WTC11 (cell line): Measurements from ENCODE around the gene TEX51. TPM values are rescaled to one million over a fixed set of nuclear protein-coding genes. Genes with fewer than 3 reads are reported as not detected.

Experiments
- ATAC-seq: fragments of 200-7000 bp; cut with Tn5 transposase; 2 replicates; pipeline ENCODE4 v1.10.0; 2021; ENCODE audit warnings: mild to moderate bottlenecking, moderate library complexity
- CTCF ChIA-PET: fragments of 300-600 bp; sonication (Branson Sonifier 250); formaldehyde crosslinking; loops from one replicate; lab custom pipeline; 2021; ENCODE audit warnings: antibody characterized with exemption; lab: Charles Lee
- POLR2A ChIA-PET: fragments of 350-600 bp; sonication (Branson Sonifier 250); formaldehyde crosslinking; loops from one replicate; lab custom pipeline; 2021; ENCODE audit warnings: antibody characterized with exemption; lab: Charles Lee
- DNase-seq: peaks from one replicate; pipeline ENCODE4 v3.0.0; 2021; ENCODE audit warnings: low spot score
- H3K27ac Mint-ChIP-seq: 2 replicates; pipeline ENCODE4 v1.8.0; 2021; ENCODE audit warnings: mixed read lengths
- H3K27me3 Mint-ChIP-seq: 2 replicates; pipeline ENCODE4 v1.8.0; 2021; ENCODE audit warnings: low read depth, mild to moderate bottlenecking, moderate library complexity, mixed read lengths
- H3K36me3 Mint-ChIP-seq: 2 replicates; pipeline ENCODE4 v1.8.0; 2021; ENCODE audit warnings: mixed read lengths
- H3K4me1 Mint-ChIP-seq: 2 replicates; pipeline ENCODE4 v1.8.0; 2022; ENCODE audit warnings: mixed read lengths
- H3K4me3 Mint-ChIP-seq: 2 replicates; pipeline ENCODE4 v1.8.0; 2021; ENCODE audit warnings: mild to moderate bottlenecking, moderate library complexity, mixed read lengths
- H3K9me3 Mint-ChIP-seq: 2 replicates; pipeline ENCODE4 v1.8.0; 2021; ENCODE audit warnings: mixed read lengths
- ATF6 ChIP-seq: sonication (generic); formaldehyde crosslinking; IDR thresholded peaks from 2 replicates; pipeline ENCODE4 v1.8.1; 2023; ENCODE audit warnings: mild to moderate bottlenecking, missing genetic modification reagents
- CREM ChIP-seq: sonication (generic); formaldehyde crosslinking; IDR thresholded peaks from 2 replicates; pipeline ENCODE4 v1.8.1; 2022; ENCODE audit warnings: mild to moderate bottlenecking, missing genetic modification reagents, moderate library complexity
- EMX1 ChIP-seq: fragments of 250-450 bp; sonication (Bioruptor Pico); IDR thresholded peaks from 2 replicates; pipeline ENCODE4 v1.8.0; 2021; ENCODE audit warnings: mild to moderate bottlenecking
- ETV6 ChIP-seq: sonication (generic); formaldehyde crosslinking; IDR thresholded peaks from 2 replicates; pipeline ENCODE4 v1.8.1; 2022; ENCODE audit warnings: mild to moderate bottlenecking, missing genetic modification reagents
- HMGA2 ChIP-seq: fragments of 250-450 bp; sonication (Bioruptor Pico); IDR thresholded peaks from 2 replicates; pipeline ENCODE4 v1.4.0; 2021; ENCODE audit warnings: mild to moderate bottlenecking, moderate library complexity
- HMGXB4 ChIP-seq: sonication (generic); formaldehyde crosslinking; IDR thresholded peaks from 2 replicates; pipeline ENCODE4 v1.8.1; 2023; ENCODE audit warnings: mild to moderate bottlenecking, moderate library complexity, missing genetic modification reagents
- MAX ChIP-seq: sonication (generic); formaldehyde crosslinking; IDR thresholded peaks from 2 replicates; pipeline ENCODE4 v1.8.0; 2022; ENCODE audit warnings: mild to moderate bottlenecking, missing genetic modification reagents
- NFATC4 ChIP-seq: fragments of 250-450 bp; sonication (Bioruptor Pico); IDR thresholded peaks from 2 replicates; pipeline ENCODE4 v1.9.0; 2021; ENCODE audit warnings: mild to moderate bottlenecking
- NR2C2 ChIP-seq: sonication (generic); formaldehyde crosslinking; IDR thresholded peaks from 2 replicates; pipeline ENCODE4 v1.8.0; 2022; ENCODE audit warnings: mild to moderate bottlenecking, missing genetic modification reagents
- NR3C1 ChIP-seq: sonication (generic); formaldehyde crosslinking; conservative IDR thresholded peaks from 2 replicates; pipeline ENCODE4 v1.8.1; 2023; ENCODE audit warnings: low read depth, mild to moderate bottlenecking, missing genetic modification reagents
- RORB ChIP-seq: fragments of 250-450 bp; sonication (Bioruptor Pico); IDR thresholded peaks from 2 replicates; pipeline ENCODE4 v1.9.0; 2021; ENCODE audit warnings: mild to moderate bottlenecking
- SMAD4 ChIP-seq: sonication (generic); formaldehyde crosslinking; IDR thresholded peaks from 2 replicates; pipeline ENCODE4 v1.8.0; 2022; ENCODE audit warnings: mild to moderate bottlenecking, missing genetic modification reagents
- TCF7 ChIP-seq: sonication (generic); formaldehyde crosslinking; IDR thresholded peaks from 2 replicates; pipeline ENCODE4 v1.8.0; 2022; ENCODE audit warnings: mild to moderate bottlenecking, low read depth, missing genetic modification reagents, moderate library complexity
- USF1 ChIP-seq: sonication (generic); formaldehyde crosslinking; IDR thresholded peaks from 2 replicates; pipeline ENCODE4 v1.8.0; 2022; ENCODE audit warnings: mild to moderate bottlenecking, missing genetic modification reagents
- USF2 ChIP-seq: sonication (generic); formaldehyde crosslinking; IDR thresholded peaks from 2 replicates; pipeline ENCODE4 v1.8.1; 2023; ENCODE audit warnings: mild to moderate bottlenecking, missing genetic modification reagents, moderate library complexity
- ZBTB21 ChIP-seq: sonication (generic); formaldehyde crosslinking; IDR thresholded peaks from 2 replicates; pipeline ENCODE4 v1.8.1; 2023; ENCODE audit warnings: mild to moderate bottlenecking, missing genetic modification reagents, borderline replicate concordance
- ZNF281 ChIP-seq: sonication (generic); formaldehyde crosslinking; IDR thresholded peaks from 2 replicates; pipeline ENCODE4 v1.8.0; 2023; ENCODE audit warnings: mild to moderate bottlenecking, missing genetic modification reagents
- ZSCAN18 ChIP-seq: fragments of 250-450 bp; sonication (Bioruptor Pico); IDR thresholded peaks from 2 replicates; pipeline ENCODE4 v2.1.2; 2022; ENCODE audit warnings: mild to moderate bottlenecking, moderate library complexity
- total RNA-seq: library from RNA; stranded (reverse); gene quantifications from 3 replicates; pipeline ENCODE4 v1.2.3, GENCODE V29; 2021

Gene TEX51
- total RNA-seq, 1 experiment from 2014 or later: not detected

GRCh38 chr2:126857502-126857901 lies 41.2 kb upstream of the TEX51 start (continued):
- no peak for TF ChIP-seq TCF7 (CRISPR knock-in tag)
- no peak for TF ChIP-seq USF2 (CRISPR knock-in tag)
- TF ChIP-seq SMAD4 (CRISPR knock-in tag): no peak
- no peak for TF ChIP-seq HMGXB4
- no peak for TF ChIP-seq ETV6 (CRISPR knock-in tag)
- TF ChIP-seq NFATC4 (CRISPR knock-in tag): no peak
- TF ChIP-seq, all 79 proteins: peak for 0

- CTCF ChIA-PET: interaction anchor here (1.0 kb wide), 2 partner anchors 29 kb away, joined by 3 to 4 read pairs; no protein-coding TSS in a partner anchor
- Mint-ChIP-seq H3K27ac (no peak overlapping the region), H3K4me1 (no peaks in the 10 kb centered on the region), H3K27me3 (peaks cover 3% of the 10 kb centered on the region), H3K4me3 (no peak overlapping the region), H3K36me3 (no peaks in the 10 kb centered on the region), H3K9me3 (peaks cover 13% of the 10 kb centered on the region)
- ATAC-seq: no peak
- DNase-seq: no peak
- POLR2A ChIA-PET: no interaction called here
- TF ChIP-seq USF2 (CRISPR knock-in tag) (no peak), ZBTB21 (no peak), NR3C1 (CRISPR knock-in tag) (no peak), HMGA2 (CRISPR knock-in tag) (no peak), NR2C2 (CRISPR knock-in tag) (no peak), RORB (CRISPR knock-in tag) (no peak), USF1 (CRISPR knock-in tag) (no peak), MAX (no peak), ZSCAN18 (CRISPR knock-in tag) (no peak), NFATC4 (CRISPR knock-in tag) (no peak), EMX1 (CRISPR knock-in tag) (no peak)
- TF ChIP-seq, all 79 proteins: peak for 0
Measured at GRCh38 chr2:126858013-126858412, 40.7 kb upstream of the TEX51 start.

- DNase-seq: no peak
- no peak for TF ChIP-seq ETV6 (CRISPR knock-in tag)
- ChIA-PET CTCF (interaction anchor here (1.0 kb wide), 1 partner anchor 28 kb away, joined by 3 read pairs; no protein-coding TSS in a partner anchor), POLR2A (no interaction called here)
- no peak overlapping the region for H3K27ac Mint-ChIP-seq
- peaks cover 9% of the 10 kb centered on the region for H3K9me3 Mint-ChIP-seq
- no peaks in the 10 kb centered on the region for H3K36me3 Mint-ChIP-seq
- no peak overlapping the region for H3K4me3 Mint-ChIP-seq
- peaks cover 3% of the 10 kb centered on the region for H3K27me3 Mint-ChIP-seq
- ATAC-seq: no peak
- no peaks in the 10 kb centered on the region for H3K4me1 Mint-ChIP-seq
Measured at GRCh38 chr2:126858436-126858835, 40.3 kb upstream of the TEX51 start.

GRCh38 chr2:126858991-126859390 lies 39.7 kb upstream of the TEX51 start:
- H3K9me3 Mint-ChIP-seq: peaks cover 6% of the 10 kb centered on the region; the same call in 1 of the 2 replicates
- no peaks in the 10 kb centered on the region for H3K4me1 Mint-ChIP-seq
- DNase-seq: no peak
- no peak overlapping the region for H3K4me3 Mint-ChIP-seq
- ATAC-seq: no peak
- ChIA-PET POLR2A (no interaction called here), CTCF (interaction anchor here (1.0 kb wide), 1 partner anchor 28 kb away, joined by 3 read pairs; no protein-coding TSS in a partner anchor)
- peaks cover 3% of the 10 kb centered on the region for H3K27me3 Mint-ChIP-seq
- no peak overlapping the region for H3K27ac Mint-ChIP-seq
- no peaks in the 10 kb centered on the region for H3K36me3 Mint-ChIP-seq
- TF ChIP-seq NR3C1 (CRISPR knock-in tag) (no peak), ZNF281 (CRISPR knock-in tag) (no peak), ATF6 (no peak), CREM (CRISPR knock-in tag) (no peak)
